MCF 10A (cell line): ENCODE data around the gene MUSK. TPM values are rescaled to one million over a fixed set of nuclear protein-coding genes. Genes with fewer than 3 reads are reported as not detected.

Experiments
- BruUV-seq: library from RNA; stranded (reverse); fragments of 400-500 nt; replicated peaks from 2 replicates; lab custom pipeline; 2021; lab: Mats Ljungman, UMichigan
- CTCF ChIA-PET: fragments of 300-600 bp; sonication (Branson Sonifier 250); formaldehyde crosslinking; extraction: SDS; loops from one replicate; lab custom pipeline; 2021; ENCODE audit warnings: antibody characterized with exemption, inconsistent platforms; lab: Yijun Ruan, JAX
- POLR2A ChIA-PET: fragments of 300-600, 350-650 bp; sonication (Branson Sonifier 250); formaldehyde crosslinking; extraction: SDS; loops from one replicate; lab custom pipeline; 2020; ENCODE audit warnings: antibody characterized with exemption, inconsistent platforms; lab: Yijun Ruan, JAX
- DNase-seq: peaks from one replicate; pipeline ENCODE4 v3.0.0-alpha.2; 2018; ENCODE audit not compliant: unreplicated experiment
- H3K27ac Mint-ChIP-seq: one replicate; pipeline ENCODE4 v1.8.0; 2022; ENCODE audit warnings: mild to moderate bottlenecking, low read depth, mixed read lengths; ENCODE audit not compliant: unreplicated experiment
- H3K27me3 Mint-ChIP-seq: one replicate; pipeline ENCODE4 v1.8.0; 2022; ENCODE audit warnings: mixed read lengths; ENCODE audit not compliant: insufficient read depth, unreplicated experiment
- H3K36me3 Mint-ChIP-seq: one replicate; pipeline ENCODE4 v1.8.0; 2022; ENCODE audit warnings: mild to moderate bottlenecking, moderate library complexity, mixed read lengths; ENCODE audit not compliant: insufficient read depth, unreplicated experiment
- H3K4me1 Mint-ChIP-seq: one replicate; pipeline ENCODE4 v1.8.0; 2022; ENCODE audit warnings: mixed read lengths; ENCODE audit not compliant: insufficient read depth, unreplicated experiment
- H3K4me3 Mint-ChIP-seq: one replicate; pipeline ENCODE4 v1.8.0; 2022; ENCODE audit warnings: mild to moderate bottlenecking, moderate library complexity, mixed read lengths; ENCODE audit not compliant: unreplicated experiment
- H3K9me3 Mint-ChIP-seq: one replicate; pipeline ENCODE4 v1.8.0; 2022; ENCODE audit warnings: mixed read lengths; ENCODE audit not compliant: unreplicated experiment
- intact Hi-C: fragments of 100-400 bp; cut with micrococcal nuclease; formaldehyde crosslinking; loops from 2 replicates; pipeline ENCODE4 v1.14.1; 2022
- total RNA-seq: library from RNA; stranded (reverse); gene quantifications from 2 replicates; pipeline ENCODE4 v1.2.3, GENCODE V29; 2022
- TF ChIP-seq, protein P1 (sequence below): fragments of 200-600 bp; IDR thresholded peaks from one replicate; pipeline ENCODE4 v1.8.0; 2022; ENCODE audit warnings: antibody characterized with exemption, mild to moderate bottlenecking; ENCODE audit not compliant: unreplicated experiment

MUSK gene
- total RNA-seq, 1 experiment from 2014 or later: not detected

DNA sequence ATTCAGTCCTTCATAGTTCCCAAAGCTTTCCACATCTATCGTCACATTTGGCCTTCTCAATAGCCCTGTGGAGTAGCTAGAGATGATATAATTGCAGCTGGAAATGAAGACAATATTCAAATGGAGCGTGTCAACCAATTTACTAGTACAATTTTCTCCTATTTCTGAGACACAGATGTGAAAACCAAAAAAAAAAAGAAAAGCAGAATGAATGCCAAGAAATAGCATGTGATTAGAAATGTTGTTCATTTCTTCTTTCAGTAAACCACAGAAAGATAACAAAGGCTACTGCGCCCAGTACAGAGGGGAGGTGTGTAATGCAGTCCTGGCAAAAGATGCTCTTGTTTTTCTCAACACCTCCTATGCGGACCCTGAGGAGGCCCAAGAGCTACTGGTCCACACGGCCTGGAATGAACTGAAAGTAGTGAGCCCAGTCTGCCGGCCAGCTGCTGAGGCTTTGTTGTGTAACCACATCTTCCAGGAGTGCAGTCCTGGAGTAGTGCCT is 99.0 kb downstream of the MUSK start:
- no TSS peak for BruUV-seq
- no peaks in the 10 kb centered on the region for H3K9me3 Mint-ChIP-seq
- ChIA-PET CTCF (no interaction called here), POLR2A (interaction anchor here (1.0 kb wide), 1 partner anchor 17 kb away, joined by 3 read pairs; no protein-coding TSS in a partner anchor)
- TF ChIP-seq, protein P1, sequence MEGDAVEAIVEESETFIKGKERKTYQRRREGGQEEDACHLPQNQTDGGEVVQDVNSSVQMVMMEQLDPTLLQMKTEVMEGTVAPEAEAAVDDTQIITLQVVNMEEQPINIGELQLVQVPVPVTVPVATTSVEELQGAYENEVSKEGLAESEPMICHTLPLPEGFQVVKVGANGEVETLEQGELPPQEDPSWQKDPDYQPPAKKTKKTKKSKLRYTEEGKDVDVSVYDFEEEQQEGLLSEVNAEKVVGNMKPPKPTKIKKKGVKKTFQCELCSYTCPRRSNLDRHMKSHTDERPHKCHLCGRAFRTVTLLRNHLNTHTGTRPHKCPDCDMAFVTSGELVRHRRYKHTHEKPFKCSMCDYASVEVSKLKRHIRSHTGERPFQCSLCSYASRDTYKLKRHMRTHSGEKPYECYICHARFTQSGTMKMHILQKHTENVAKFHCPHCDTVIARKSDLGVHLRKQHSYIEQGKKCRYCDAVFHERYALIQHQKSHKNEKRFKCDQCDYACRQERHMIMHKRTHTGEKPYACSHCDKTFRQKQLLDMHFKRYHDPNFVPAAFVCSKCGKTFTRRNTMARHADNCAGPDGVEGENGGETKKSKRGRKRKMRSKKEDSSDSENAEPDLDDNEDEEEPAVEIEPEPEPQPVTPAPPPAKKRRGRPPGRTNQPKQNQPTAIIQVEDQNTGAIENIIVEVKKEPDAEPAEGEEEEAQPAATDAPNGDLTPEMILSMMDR: no peak
- H3K4me1 Mint-ChIP-seq: peaks cover 12% of the 10 kb centered on the region
- no peaks in the 10 kb centered on the region for H3K27me3 Mint-ChIP-seq
- DNase-seq: no peak
- no peak overlapping the region for H3K27ac Mint-ChIP-seq
- H3K4me3 Mint-ChIP-seq: no peak overlapping the region
- H3K36me3 Mint-ChIP-seq: no peaks in the 10 kb centered on the region
- intact Hi-C loops: no loop called here

DNA sequence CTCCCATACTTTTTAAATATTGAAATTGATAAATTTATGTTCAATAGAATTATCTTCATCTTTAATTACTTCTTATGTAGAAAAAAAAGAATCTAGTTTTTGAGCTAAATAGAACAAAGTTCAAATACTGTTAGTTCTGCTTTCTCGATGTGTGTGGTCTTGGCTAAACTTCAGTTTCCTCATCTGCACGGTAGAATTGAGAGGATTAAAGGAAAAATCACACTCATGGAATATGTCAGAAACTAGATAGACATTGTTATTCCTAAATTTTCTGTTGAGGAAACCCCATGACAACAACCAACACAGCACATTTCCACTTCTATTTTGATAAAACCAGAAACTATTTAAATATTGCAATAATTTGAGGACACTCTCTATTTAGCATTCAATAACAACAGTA is 100.3 kb downstream of the MUSK start:
- Mint-ChIP-seq H3K9me3 (no peaks in the 10 kb centered on the region), H3K27ac (no peak overlapping the region), H3K36me3 (no peaks in the 10 kb centered on the region), H3K4me1 (peaks cover 4% of the 10 kb centered on the region), H3K4me3 (no peak overlapping the region), H3K27me3 (no peaks in the 10 kb centered on the region)
- intact Hi-C loops: no loop called here
- TF ChIP-seq, protein P1: no peak
- POLR2A ChIA-PET: no interaction called here
- BruUV-seq: no TSS peak
- CTCF ChIA-PET: no interaction called here
- DNase-seq: no peak

DNA sequence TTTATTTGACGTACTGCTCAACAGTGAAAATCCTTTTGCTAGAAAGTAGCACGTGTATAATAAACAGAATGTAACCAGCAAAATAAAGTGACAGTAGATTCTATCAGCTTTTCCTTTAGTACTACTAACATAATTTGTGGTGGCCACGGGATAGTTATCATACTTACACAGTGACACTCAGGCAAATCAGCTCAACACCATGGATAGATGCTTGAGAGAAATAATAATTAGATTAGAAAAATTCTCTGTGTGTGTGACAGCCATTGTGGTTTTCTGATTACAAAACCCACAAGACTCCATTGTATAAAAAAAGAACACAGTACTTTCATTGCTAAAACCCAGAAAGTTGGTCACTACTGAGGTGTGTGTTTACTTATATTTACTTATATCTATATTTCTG is 101.1 kb downstream of the MUSK start:
- ChIA-PET POLR2A (interaction anchor here (0.6 kb wide), 1 partner anchor 1129 kb away, joined by 3 read pairs; no protein-coding TSS in a partner anchor), CTCF (no interaction called here)
- no peak for DNase-seq
- TF ChIP-seq, protein P1: no peak
- Mint-ChIP-seq H3K27ac (no peak overlapping the region), H3K4me1 (no peaks in the 10 kb centered on the region), H3K9me3 (no peaks in the 10 kb centered on the region), H3K27me3 (no peaks in the 10 kb centered on the region), H3K4me3 (no peak overlapping the region), H3K36me3 (no peaks in the 10 kb centered on the region)
- intact Hi-C loops: no loop called here
- BruUV-seq: no TSS peak

DNA sequence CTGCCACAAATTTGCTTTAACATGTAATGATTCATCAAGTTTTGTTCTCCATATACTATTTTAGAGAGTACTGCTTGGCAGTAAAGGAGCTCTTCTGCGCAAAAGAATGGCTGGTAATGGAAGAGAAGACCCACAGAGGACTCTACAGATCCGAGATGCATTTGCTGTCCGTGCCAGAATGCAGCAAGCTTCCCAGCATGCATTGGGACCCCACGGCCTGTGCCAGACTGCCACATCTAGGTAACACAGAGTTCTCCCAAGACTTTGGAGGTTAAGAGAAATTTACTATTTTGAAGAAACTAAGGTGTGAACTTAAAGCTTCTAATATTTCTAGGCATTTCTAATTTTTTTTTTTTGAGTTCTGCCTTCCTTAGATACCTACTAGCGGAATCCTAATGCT is 107.1 kb downstream of the MUSK start:
- DNase-seq: no peak
- CTCF ChIA-PET: interaction anchor here (0.7 kb wide), 2 partner anchors 138 to 514 kb away, joined by 4 read pairs; no protein-coding TSS in a partner anchor
- POLR2A ChIA-PET: no interaction called here
- Mint-ChIP-seq H3K27ac (no peak overlapping the region), H3K27me3 (no peaks in the 10 kb centered on the region), H3K9me3 (no peaks in the 10 kb centered on the region), H3K4me3 (no peak overlapping the region), H3K36me3 (no peaks in the 10 kb centered on the region), H3K4me1 (no peaks in the 10 kb centered on the region)
- intact Hi-C loops: no loop called here
- TF ChIP-seq, protein P1: no peak
- BruUV-seq: no TSS peak
